GM18526 (cell line): ENCODE measurements around the gene SEMA3G.

Experiments used
- POLR2A ChIP-seq: IDR thresholded peaks from 3 replicates; pipeline ENCODE4 v1.6.1; 2011; ENCODE audit not compliant: insufficient read length; ENCODE audit errors: extremely low read depth

The SEMA3G gene

GRCh38 chr3:52393131-52393807, 51.6 kb downstream of the SEMA3G start:
- no peak for TF ChIP-seq POLR2A

- TF ChIP-seq POLR2A: no peak
Measured at GRCh38 chr3:52392216-52392930, 52.5 kb downstream of the SEMA3G start.

DNA sequence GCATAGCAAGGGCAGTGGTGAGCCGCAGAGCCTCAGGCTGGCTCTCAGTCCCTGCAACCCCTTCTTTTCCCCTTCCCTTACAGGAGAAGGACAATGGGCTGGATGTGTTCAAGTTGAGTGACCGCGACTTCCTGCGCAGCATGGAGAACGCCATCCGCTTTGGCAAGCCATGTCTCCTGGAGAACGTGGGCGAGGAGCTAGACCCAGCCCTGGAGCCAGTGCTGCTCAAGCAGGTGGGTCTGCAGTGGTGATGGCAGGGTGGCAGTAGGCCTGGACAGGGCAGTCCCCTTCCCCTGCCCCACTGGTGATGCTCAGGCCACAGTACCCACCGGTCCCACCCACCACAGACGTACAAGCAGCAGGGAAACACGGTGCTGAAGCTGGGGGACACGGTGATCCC, 53.8 kb downstream of the SEMA3G start:
- TF ChIP-seq POLR2A: no peak

GRCh38 chr3:52388933-52389332, 56.0 kb downstream of the SEMA3G start:
- TF ChIP-seq POLR2A: no peak

DNA sequence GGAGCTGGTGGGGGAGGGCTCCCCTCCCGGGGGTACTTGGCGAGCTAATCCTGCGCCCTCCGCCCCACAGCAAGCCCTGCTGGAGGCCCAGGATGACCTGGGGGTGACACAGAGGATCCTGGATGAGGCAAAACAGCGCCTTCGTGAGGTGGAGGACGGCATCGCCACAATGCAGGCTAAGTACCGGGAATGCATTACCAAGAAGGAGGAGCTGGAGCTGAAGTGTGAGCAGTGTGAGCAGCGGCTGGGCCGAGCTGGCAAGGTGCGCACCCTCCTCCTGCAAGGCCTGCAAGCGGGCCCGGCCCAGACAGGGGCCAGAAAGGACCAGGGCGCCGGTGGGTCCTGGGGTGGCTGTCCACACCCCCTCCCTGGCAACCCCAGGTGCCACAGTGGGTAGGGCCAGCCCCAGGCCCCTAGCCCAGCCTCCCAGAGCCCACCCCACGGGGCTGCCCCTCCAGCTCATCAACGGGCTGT, 56.5 kb downstream of the SEMA3G start:
- no peak for TF ChIP-seq POLR2A

- TF ChIP-seq POLR2A: no peak
Measured at GRCh38 chr3:52387481-52387880, 57.4 kb downstream of the SEMA3G start.

DNA sequence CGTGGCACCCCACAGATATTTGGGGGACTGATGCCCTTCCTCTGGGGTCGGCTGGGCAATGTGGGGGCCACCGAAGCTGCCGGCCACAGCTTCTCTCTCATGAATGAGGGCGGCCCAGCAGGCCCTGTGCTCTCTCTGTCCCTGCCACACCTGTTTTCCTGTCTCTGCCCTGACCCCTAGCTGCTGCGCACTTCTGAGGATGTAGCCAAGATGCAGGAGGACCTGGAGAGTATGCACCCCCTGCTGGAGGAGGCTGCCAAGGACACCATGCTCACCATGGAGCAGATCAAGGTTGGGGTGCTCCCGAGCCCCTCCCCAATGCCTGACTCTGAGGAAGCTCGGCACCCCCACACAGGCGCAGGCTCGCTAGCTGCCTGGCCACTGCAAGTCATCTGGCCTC, 59.7 kb downstream of the SEMA3G start:
- TF ChIP-seq POLR2A: no peak

DNA sequence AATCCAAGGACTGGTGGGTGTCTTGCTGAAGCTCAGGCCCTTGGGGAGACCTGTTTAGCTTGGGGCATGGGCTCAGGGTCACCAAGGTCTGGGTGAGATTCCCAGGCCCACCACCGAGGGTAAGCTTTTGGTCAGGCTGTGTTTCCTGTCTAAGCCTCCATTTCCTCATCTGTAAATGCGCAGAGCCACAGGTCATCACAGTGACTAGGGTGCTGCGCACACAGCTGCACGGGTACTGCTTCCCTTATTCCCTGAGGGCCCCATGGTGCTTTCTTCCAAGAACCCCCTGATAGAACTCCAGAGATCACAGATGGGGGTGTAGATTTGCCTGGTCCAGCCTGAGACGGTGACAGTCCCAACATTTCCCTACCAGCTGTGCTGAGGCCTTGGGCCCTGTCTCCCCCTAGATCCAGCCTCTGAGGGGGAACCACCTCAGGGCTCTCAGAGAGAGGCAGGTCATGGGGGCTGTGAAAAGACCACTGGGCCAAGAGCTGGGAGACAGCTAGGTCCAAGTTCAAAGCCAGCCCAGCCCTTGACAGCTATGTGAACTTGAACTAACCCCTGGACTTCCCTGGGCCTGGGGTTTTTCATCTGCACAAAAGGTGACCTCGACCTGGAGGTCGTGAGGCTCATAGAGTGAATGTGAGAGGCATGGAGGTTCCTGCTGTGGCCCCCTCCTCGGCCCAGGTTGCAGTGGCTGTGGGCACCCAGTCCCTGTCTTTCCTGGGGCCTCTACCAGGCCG, 60.7 kb downstream of the SEMA3G start:
- TF ChIP-seq POLR2A: no peak

DNA sequence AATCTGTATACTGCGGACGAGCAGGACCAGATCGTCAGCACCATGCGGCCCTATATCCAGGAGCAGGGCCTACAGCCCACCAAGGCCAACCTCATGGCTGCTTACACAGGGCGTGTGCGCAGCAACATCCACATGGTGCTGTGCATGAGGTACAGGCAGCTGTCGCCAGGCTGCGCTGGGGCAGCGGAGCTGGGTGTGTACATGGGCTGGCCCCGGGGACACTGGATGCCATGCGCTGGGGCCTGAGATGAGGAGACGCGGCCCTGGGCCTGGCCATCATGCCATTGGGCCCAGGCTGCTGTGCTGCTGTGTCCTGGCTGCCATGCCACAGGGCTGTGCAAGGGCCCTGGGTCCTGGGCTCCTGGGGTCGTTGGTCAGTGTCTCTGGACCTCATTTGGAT, 61.5 kb downstream of the SEMA3G start:
- TF ChIP-seq POLR2A: no peak
